SK-N-SH (cell line): ENCODE measurements around the gene FOXK1. TPM values are rescaled to one million over a fixed set of nuclear protein-coding genes. Genes with fewer than 3 reads are reported as not detected.

Source experiments
- CTCF ChIA-PET: fragments of 300-600, 350-600 bp; formaldehyde crosslinking; extraction: SDS; loops from one replicate; lab custom pipeline; 2021; lab: Yijun Ruan, JAX
- POLR2A ChIA-PET: fragments of 350-600 bp; sonication (Branson Sonifier 250); formaldehyde crosslinking; extraction: SDS; loops from one replicate; lab custom pipeline; 2020; ENCODE audit warnings: antibody characterized with exemption, inconsistent platforms; lab: Yijun Ruan, JAX
- DNase-seq: peaks from one replicate; pipeline ENCODE4 v3.0.0; 2012
- H2AFZ ChIP-seq: fragments of 200-600 bp; sonication (generic); 2 replicates; pipeline ENCODE4 v1.8.1; 2016; ENCODE audit warnings: antibody characterized with exemption, mild to moderate bottlenecking, low read depth
- H3F3A ChIP-seq: fragments of 200-600 bp; sonication (generic); replicated peaks from 2 replicates; pipeline ENCODE3; 2016; ENCODE audit warnings: antibody characterized with exemption, mild to moderate bottlenecking; ENCODE audit not compliant: insufficient read depth
- H3K27ac ChIP-seq, 2 experiments: fragments of 200-500 bp in 1 of 2; fragments of 200-600 bp in 1 of 2; sonication (Bioruptor generic) in 1 of 2; sonication (generic), shearing (Covaris generic) in 1 of 2; 2 replicates each; pipeline versions ENCODE4 v1.5.1 to v1.6.1; 2014 to 2016; ENCODE audit warnings: low read depth in 2 of 2, inconsistent platforms in 1 of 2, low read length in 1 of 2, mild to moderate bottlenecking in 1 of 2, mixed read lengths in 1 of 2
- H3K27me3 ChIP-seq: fragments of 200-600 bp; sonication (generic), shearing (Covaris generic); 2 replicates; pipeline ENCODE4 v1.6.1; 2016; ENCODE audit warnings: mixed run types; ENCODE audit not compliant: insufficient read depth
- H3K36me3 ChIP-seq, 2 experiments: fragments of 200-500 bp in 1 of 2; fragments of 200-600 bp in 1 of 2; sonication (Bioruptor generic) in 1 of 2; sonication (generic) in 1 of 2; replicated peaks in 1 of 2; 2 replicates each; pipeline versions ENCODE3 to v1.5.1; 2014 to 2016; ENCODE audit warnings: low read length in 1 of 2, mild to moderate bottlenecking in 1 of 2; ENCODE audit not compliant: insufficient read depth in 2 of 2, control insufficient read depth in 1 of 2
- H3K4me1 ChIP-seq, 2 experiments: fragments of 200-500 bp in 1 of 2; fragments of 200-600 bp in 1 of 2; sonication (Bioruptor generic) in 1 of 2; sonication (generic), shearing (Covaris generic) in 1 of 2; 2 replicates each; pipeline versions ENCODE4 v1.5.1 to v1.6.1; 2014 to 2016; ENCODE audit warnings: low read depth in 1 of 2, low read length in 1 of 2, mixed run types in 1 of 2; ENCODE audit not compliant: insufficient read depth in 2 of 2, control insufficient read depth in 1 of 2
- H3K4me2 ChIP-seq: fragments of 200-600 bp; sonication (generic), shearing (Covaris generic); 2 replicates; pipeline ENCODE4 v1.6.1; 2017; ENCODE audit warnings: mixed run types
- H3K4me3 ChIP-seq, 2 experiments: fragments of 200-500 bp in 1 of 2; fragments of 200-600 bp in 1 of 2; sonication (Bioruptor generic) in 1 of 2; sonication (generic), shearing (Covaris generic) in 1 of 2; 2 replicates each; pipeline versions ENCODE4 v1.5.1 to v1.8.1; 2014 to 2016; ENCODE audit warnings: low read depth in 2 of 2, inconsistent platforms in 1 of 2, low read length in 1 of 2, mild to moderate bottlenecking in 1 of 2, mixed read lengths in 1 of 2, moderate library complexity in 1 of 2
- H3K79me2 ChIP-seq: fragments of 200-600 bp; sonication (generic); 2 replicates; pipeline ENCODE4 v1.8.1; 2017; ENCODE audit warnings: mild to moderate bottlenecking; ENCODE audit not compliant: insufficient read depth
- H3K9ac ChIP-seq: fragments of 200-600 bp; sonication (generic); 2 replicates; pipeline ENCODE4 v1.6.1; 2017; ENCODE audit warnings: mixed run types
- H3K9me2 ChIP-seq: fragments of 200-600 bp; sonication (generic); 2 replicates; pipeline ENCODE4 v1.6.1; 2017; ENCODE audit warnings: mixed run types
- H3K9me3 ChIP-seq: fragments of 200-600 bp; sonication (generic); 2 replicates; pipeline ENCODE4 v1.6.1; 2017; ENCODE audit warnings: mixed run types, mild to moderate bottlenecking, moderate library complexity
- H4K20me1 ChIP-seq: fragments of 200-600 bp; sonication (generic); 2 replicates; pipeline ENCODE4 v1.6.1; 2017; ENCODE audit warnings: mild to moderate bottlenecking, mixed run types; ENCODE audit not compliant: insufficient read depth
- CHD2 ChIP-seq: fragments of 150-350 bp; IDR thresholded peaks from 2 replicates; pipeline ENCODE4 v1.6.1; 2018; ENCODE audit warnings: low read length; ENCODE audit not compliant: partially characterized antibody
- ELF1 ChIP-seq: IDR thresholded peaks from 2 replicates; pipeline ENCODE4 v1.4.0; 2012
- EP300 ChIP-seq, 2 experiments: IDR thresholded peaks; 2 replicates each; pipeline versions ENCODE4 v1.4.0 to v1.6.1; 2012; ENCODE audit warnings: borderline replicate concordance in 1 of 2, low read depth in 1 of 2, low read length in 1 of 2
- EZH2phosphoT487 ChIP-seq: fragments of 200-600 bp; sonication (generic); IDR thresholded peaks from 2 replicates; pipeline ENCODE4 v1.6.1; 2017; ENCODE audit warnings: low read depth, mixed run types, mild to moderate bottlenecking, antibody characterized with exemption, moderate library complexity, borderline replicate concordance
- FOXJ3 ChIP-seq: sonication (generic); formaldehyde crosslinking; IDR thresholded peaks from 2 replicates; pipeline ENCODE4 v1.5.1; 2020; ENCODE audit warnings: mild to moderate bottlenecking, missing genetic modification reagents
- GABPA ChIP-seq: IDR thresholded peaks from 2 replicates; pipeline ENCODE4 v1.4.0; 2012; ENCODE audit warnings: low read depth, mild to moderate bottlenecking
- MEF2A ChIP-seq: IDR thresholded peaks from 2 replicates; pipeline ENCODE4 v1.4.0; 2012; ENCODE audit warnings: low read depth, borderline replicate concordance
- NRF1 ChIP-seq: IDR thresholded peaks from 2 replicates; pipeline ENCODE4 v1.6.1; 2012; ENCODE audit warnings: low read depth, mild to moderate bottlenecking, low read length
- PBX3 ChIP-seq: IDR thresholded peaks from 2 replicates; pipeline ENCODE4; 2012
- RFX5 ChIP-seq: IDR thresholded peaks from 2 replicates; pipeline ENCODE4 v1.6.1; 2012; ENCODE audit warnings: mild to moderate bottlenecking, improper control_type of control experiment, low read length
- SIN3A ChIP-seq: IDR thresholded peaks from 2 replicates; pipeline ENCODE4 v1.6.1; 2012; ENCODE audit warnings: low read depth, mild to moderate bottlenecking, low read length, moderate library complexity, borderline replicate concordance
- YY1 ChIP-seq: IDR thresholded peaks from 2 replicates; pipeline ENCODE4 v1.4.0; 2012; ENCODE audit warnings: low read depth, mild to moderate bottlenecking
- ZBTB33 ChIP-seq: IDR thresholded peaks from 2 replicates; pipeline ENCODE4 v1.4.0; 2012; ENCODE audit warnings: low read depth, borderline replicate concordance
- WGBS: methylation state at CpG from one replicate; pipeline ENCODE4 v1.1.6; 2017; ENCODE audit warnings: low lambda C conversion rate; 5-methylcytosine and 5-hydroxymethylcytosine counted together
- polyA plus RNA-seq, 3 experiments: library from polyadenylated mRNA; depleted of rRNA; stranded (reverse); fragments of >200 nt; gene quantifications; 2 replicates each; pipeline ENCODE4 v1.2.3, GENCODE V29; 2012
- TF ChIP-seq, protein P1 (sequence below): fragments of 150-350 bp; IDR thresholded peaks from 2 replicates; pipeline ENCODE4 v1.6.1; 2016; ENCODE audit warnings: mild to moderate bottlenecking, low read depth, low read length

Gene FOXK1
- polyA plus RNA-seq, 1 of the 3 experiments (the other 2 are of a cell fraction) = 4.7 TPM

DNA sequence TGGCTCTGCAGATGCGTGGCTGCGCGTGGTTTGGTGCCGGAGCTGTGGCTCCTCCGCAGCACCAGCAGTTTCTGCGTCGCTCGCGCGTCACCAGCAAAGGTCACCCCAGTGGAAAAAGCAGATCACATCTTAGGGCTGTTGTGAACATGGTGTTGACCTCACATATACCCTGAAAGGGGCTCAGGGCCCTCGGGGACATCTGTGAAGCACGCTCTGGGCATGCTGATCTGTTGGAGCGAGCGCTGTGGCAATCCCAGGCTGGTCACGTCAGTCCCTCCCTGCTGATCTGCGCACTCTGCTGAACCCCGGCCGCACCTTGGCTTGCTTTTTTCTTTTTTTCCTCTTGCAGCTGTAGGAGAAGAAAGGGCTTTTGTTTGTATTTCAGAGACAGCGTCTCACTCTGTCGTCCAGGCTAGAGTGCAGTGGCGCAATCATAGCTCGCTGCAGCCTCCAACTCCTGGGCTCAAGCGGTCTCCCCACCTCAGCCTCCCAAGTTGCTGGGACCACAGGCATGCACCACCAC, 60.0 kb downstream of the FOXK1 start:
- 97% methylated on average over 23 of the region's 23 CpGs for WGBS
- H3K9ac ChIP-seq = no peak overlapping the region
- TF ChIP-seq PBX3 = no peak
- TF ChIP-seq YY1 = no peak
- no peak for TF ChIP-seq EZH2phosphoT487
- no peak for TF ChIP-seq NRF1
- TF ChIP-seq GABPA = no peak
- no peak for TF ChIP-seq RFX5
- TF ChIP-seq ZBTB33 = no peak
- no peak for TF ChIP-seq EP300 (IDR thresholded peaks at IDR 0.05; ENCODE audit: borderline replicate concordance in 1 of 2, low read depth in 1 of 2, low read length in 1 of 2)
- TF ChIP-seq, protein P1, sequence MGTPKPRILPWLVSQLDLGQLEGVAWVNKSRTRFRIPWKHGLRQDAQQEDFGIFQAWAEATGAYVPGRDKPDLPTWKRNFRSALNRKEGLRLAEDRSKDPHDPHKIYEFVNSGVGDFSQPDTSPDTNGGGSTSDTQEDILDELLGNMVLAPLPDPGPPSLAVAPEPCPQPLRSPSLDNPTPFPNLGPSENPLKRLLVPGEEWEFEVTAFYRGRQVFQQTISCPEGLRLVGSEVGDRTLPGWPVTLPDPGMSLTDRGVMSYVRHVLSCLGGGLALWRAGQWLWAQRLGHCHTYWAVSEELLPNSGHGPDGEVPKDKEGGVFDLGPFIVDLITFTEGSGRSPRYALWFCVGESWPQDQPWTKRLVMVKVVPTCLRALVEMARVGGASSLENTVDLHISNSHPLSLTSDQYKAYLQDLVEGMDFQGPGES = no peak
- no peak overlapping the region for H3K4me3 ChIP-seq
- H3K27me3 ChIP-seq = no peaks in the 10 kb centered on the region
- no peak overlapping the region for H3K4me2 ChIP-seq
- H3K27ac ChIP-seq = no peak overlapping the region
- H2AFZ ChIP-seq = no peak overlapping the region
- no peaks in the 10 kb centered on the region for H3K9me2 ChIP-seq
- peaks cover 15 to 17% of the 10 kb centered on the region in 2 experiments for H3K36me3 ChIP-seq
- peaks cover 29% of the 10 kb centered on the region for H3K79me2 ChIP-seq
- DNase-seq = no peak
- peaks cover 5% of the 10 kb centered on the region for H3F3A ChIP-seq
- peaks cover 16 to 37% of the 10 kb centered on the region in 2 experiments; a peak in 3 of 4 replicates for H3K4me1 ChIP-seq
- POLR2A ChIA-PET = no interaction called here
- no peaks in the 10 kb centered on the region for H4K20me1 ChIP-seq
- no peaks in the 10 kb centered on the region for H3K9me3 ChIP-seq
- CTCF ChIA-PET = interaction anchor here (0.9 kb wide), 1 partner anchor 56 kb away, joined by 4 read pairs; no protein-coding TSS in a partner anchor

DNA sequence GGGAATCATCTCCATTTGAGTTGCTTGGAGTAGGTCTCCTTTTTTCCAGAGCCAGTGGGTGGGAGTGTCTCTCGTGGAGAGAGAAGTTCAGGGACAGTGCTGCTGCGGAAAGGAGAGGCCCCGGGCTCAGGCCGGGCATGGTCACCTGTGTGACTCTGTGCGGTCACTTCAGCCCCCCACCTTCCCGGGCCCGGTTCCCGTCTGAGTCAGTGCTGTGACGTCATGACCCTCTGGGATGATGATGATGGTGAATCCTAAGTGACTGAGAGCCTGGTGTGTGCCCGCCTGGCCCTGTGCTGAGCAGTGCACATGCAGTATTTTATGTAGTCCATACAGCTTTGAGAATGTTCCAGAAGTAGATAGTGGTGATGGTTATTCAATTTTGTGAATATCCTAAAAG, 60.8 kb downstream of the FOXK1 start:
- no peak overlapping the region for H3K9ac ChIP-seq
- peaks cover 16 to 37% of the 10 kb centered on the region in 2 experiments; a peak in 3 of 4 replicates for H3K4me1 ChIP-seq
- POLR2A ChIA-PET = no interaction called here
- no peaks in the 10 kb centered on the region for H3K9me3 ChIP-seq
- no peak for DNase-seq
- H2AFZ ChIP-seq = no peak overlapping the region
- no peaks in the 10 kb centered on the region for H3K9me2 ChIP-seq
- peaks cover 15 to 18% of the 10 kb centered on the region in 2 experiments for H3K36me3 ChIP-seq
- peaks cover 28% of the 10 kb centered on the region for H3K79me2 ChIP-seq
- 95% methylated on average over 10 of the region's 10 CpGs for WGBS
- CTCF ChIA-PET = interaction anchor here (0.9 to 1.4 kb wide), 2 partner anchors 10 to 55 kb away, joined by 4 to 5 read pairs; no protein-coding TSS in a partner anchor
- H3K4me2 ChIP-seq = no peak overlapping the region
- H3K27me3 ChIP-seq = no peaks in the 10 kb centered on the region
- no peak for TF ChIP-seq ELF1
- no peak for TF ChIP-seq YY1
- no peak for TF ChIP-seq SIN3A
- no peak for TF ChIP-seq ZBTB33
- no peak for TF ChIP-seq FOXJ3 (CRISPR knock-in tag)
- no peak for TF ChIP-seq CHD2
- no peak for TF ChIP-seq MEF2A
- no peak for TF ChIP-seq RFX5
- H3K27ac ChIP-seq = no peak overlapping the region
- H3F3A ChIP-seq = peaks cover 5% of the 10 kb centered on the region
- no peaks in the 10 kb centered on the region for H4K20me1 ChIP-seq
- H3K4me3 ChIP-seq = no peak overlapping the region
